HEK293 (cell line): ENCODE results near the gene MYO1F.
A peak's percentile ranks its signal among the peaks of the same experiment; 100 is the strongest.

ENCODE experiments used
- BCL11A ChIP-seq: fragments of 450-650 bp; formaldehyde crosslinking; IDR thresholded peaks from 2 replicates; pipeline ENCODE4 v1.5.1; 2016; ENCODE audit warnings: low read depth, missing biosample characterization, missing genetic modification characterization
- SP7 ChIP-seq: fragments of 450-650 bp; formaldehyde crosslinking; IDR thresholded peaks from 2 replicates; pipeline ENCODE4 v1.5.1; 2016; ENCODE audit warnings: missing biosample characterization, missing genetic modification characterization
- TSHZ1 ChIP-seq: fragments of 450-650 bp; formaldehyde crosslinking; IDR thresholded peaks from 2 replicates; pipeline ENCODE4 v1.5.1; 2016; ENCODE audit warnings: missing biosample characterization, missing genetic modification characterization, borderline replicate concordance
- YY2 ChIP-seq: fragments of 450-650 bp; formaldehyde crosslinking; IDR thresholded peaks from 2 replicates; pipeline ENCODE4 v1.5.1; 2016; ENCODE audit warnings: missing biosample characterization, missing genetic modification characterization
- ZBTB1 ChIP-seq: fragments of 450-650 bp; formaldehyde crosslinking; IDR thresholded peaks from 2 replicates; pipeline ENCODE4 v1.5.1; 2016; ENCODE audit warnings: missing biosample characterization, missing genetic modification characterization
- ZFP41 ChIP-seq: fragments of 450-650 bp; formaldehyde crosslinking; IDR thresholded peaks from 2 replicates; pipeline ENCODE4 v1.5.1; 2016; ENCODE audit warnings: missing biosample characterization, missing genetic modification characterization, borderline replicate concordance
- ZFP69B ChIP-seq: fragments of 450-650 bp; formaldehyde crosslinking; IDR thresholded peaks from 2 replicates; pipeline ENCODE4 v1.5.1; 2016; ENCODE audit warnings: missing biosample characterization, missing genetic modification characterization
- ZNF140 ChIP-seq: fragments of 450-650 bp; formaldehyde crosslinking; IDR thresholded peaks from 2 replicates; pipeline ENCODE4 v1.5.1; 2016; ENCODE audit warnings: missing biosample characterization, missing genetic modification characterization
- ZNF155 ChIP-seq: fragments of 450-650 bp; formaldehyde crosslinking; IDR thresholded peaks from 2 replicates; pipeline ENCODE4 v1.5.1; 2016; ENCODE audit warnings: missing biosample characterization, missing genetic modification characterization
- ZNF211 ChIP-seq: fragments of 450-650 bp; formaldehyde crosslinking; IDR thresholded peaks from 2 replicates; pipeline ENCODE4 v1.5.1; 2016; ENCODE audit warnings: low read depth, missing biosample characterization, missing genetic modification characterization
- ZNF24 ChIP-seq: fragments of 450-650 bp; formaldehyde crosslinking; IDR thresholded peaks from 2 replicates; pipeline ENCODE4 v1.5.1; 2016; ENCODE audit warnings: missing biosample characterization, missing genetic modification characterization
- ZNF248 ChIP-seq: fragments of 450-650 bp; formaldehyde crosslinking; IDR thresholded peaks from 2 replicates; pipeline ENCODE4 v1.5.1; 2017; ENCODE audit warnings: missing biosample characterization, missing genetic modification characterization
- ZNF302 ChIP-seq: fragments of 450-650 bp; formaldehyde crosslinking; IDR thresholded peaks from 2 replicates; pipeline ENCODE4 v1.5.1; 2016; ENCODE audit warnings: missing biosample characterization, missing genetic modification characterization, low read depth
- ZNF426 ChIP-seq: fragments of 450-650 bp; formaldehyde crosslinking; IDR thresholded peaks from 2 replicates; pipeline ENCODE4 v1.5.1; 2017; ENCODE audit warnings: missing biosample characterization, missing genetic modification characterization, mild to moderate bottlenecking, inconsistent platforms, moderate library complexity
- ZNF529 ChIP-seq: fragments of 450-650 bp; formaldehyde crosslinking; IDR thresholded peaks from 2 replicates; pipeline ENCODE4 v1.5.1; 2017; ENCODE audit warnings: missing genetic modification characterization, missing biosample characterization; ENCODE audit not compliant: insufficient replicate concordance
- ZNF530 ChIP-seq: fragments of 450-650 bp; formaldehyde crosslinking; IDR thresholded peaks from 2 replicates; pipeline ENCODE4 v1.5.1; 2016; ENCODE audit warnings: low read depth, missing biosample characterization, missing genetic modification characterization
- ZNF580 ChIP-seq: fragments of 450-650 bp; formaldehyde crosslinking; IDR thresholded peaks from 2 replicates; pipeline ENCODE4 v1.5.1; 2016; ENCODE audit warnings: missing biosample characterization, missing genetic modification characterization
- ZNF600 ChIP-seq: fragments of 450-650 bp; formaldehyde crosslinking; IDR thresholded peaks from 2 replicates; pipeline ENCODE4 v1.5.1; 2016; ENCODE audit warnings: missing biosample characterization, missing genetic modification characterization
- ZNF624 ChIP-seq: fragments of 450-650 bp; formaldehyde crosslinking; IDR thresholded peaks from 2 replicates; pipeline ENCODE4 v1.5.1; 2017; ENCODE audit warnings: missing biosample characterization, missing genetic modification characterization
- ZNF785 ChIP-seq: fragments of 450-650 bp; formaldehyde crosslinking; IDR thresholded peaks from 2 replicates; pipeline ENCODE4 v1.5.1; 2016; ENCODE audit warnings: missing biosample characterization, missing genetic modification characterization
- ZNF843 ChIP-seq: fragments of 450-650 bp; formaldehyde crosslinking; IDR thresholded peaks from 2 replicates; pipeline ENCODE4 v1.5.1; 2016; ENCODE audit warnings: missing biosample characterization, missing genetic modification characterization
- ZSCAN4 ChIP-seq: fragments of 450-650 bp; formaldehyde crosslinking; IDR thresholded peaks from 2 replicates; pipeline ENCODE4 v1.5.1; 2017; ENCODE audit warnings: missing biosample characterization, missing genetic modification characterization
- TF ChIP-seq, protein P1 (sequence below): fragments of 450-650 bp; IDR thresholded peaks from 2 replicates; pipeline ENCODE4 v1.5.1; 2018; ENCODE audit warnings: missing biosample characterization, missing genetic modification characterization
- TF ChIP-seq, protein P2 (sequence below): fragments of 450-650 bp; formaldehyde crosslinking; IDR thresholded peaks from 2 replicates; pipeline ENCODE4 v1.5.1; 2016; ENCODE audit warnings: missing biosample characterization, missing genetic modification characterization
- TF ChIP-seq, protein P3 (sequence below): fragments of 450-650 bp; formaldehyde crosslinking; conservative IDR thresholded peaks from 2 replicates; pipeline ENCODE4 v1.5.1; 2016; ENCODE audit warnings: low read depth, missing biosample characterization, missing genetic modification characterization
- TF ChIP-seq, protein P4 (sequence below): fragments of 450-650 bp; formaldehyde crosslinking; IDR thresholded peaks from 2 replicates; pipeline ENCODE4 v1.5.1; 2016; ENCODE audit warnings: missing biosample characterization, missing genetic modification characterization

MYO1F gene

DNA sequence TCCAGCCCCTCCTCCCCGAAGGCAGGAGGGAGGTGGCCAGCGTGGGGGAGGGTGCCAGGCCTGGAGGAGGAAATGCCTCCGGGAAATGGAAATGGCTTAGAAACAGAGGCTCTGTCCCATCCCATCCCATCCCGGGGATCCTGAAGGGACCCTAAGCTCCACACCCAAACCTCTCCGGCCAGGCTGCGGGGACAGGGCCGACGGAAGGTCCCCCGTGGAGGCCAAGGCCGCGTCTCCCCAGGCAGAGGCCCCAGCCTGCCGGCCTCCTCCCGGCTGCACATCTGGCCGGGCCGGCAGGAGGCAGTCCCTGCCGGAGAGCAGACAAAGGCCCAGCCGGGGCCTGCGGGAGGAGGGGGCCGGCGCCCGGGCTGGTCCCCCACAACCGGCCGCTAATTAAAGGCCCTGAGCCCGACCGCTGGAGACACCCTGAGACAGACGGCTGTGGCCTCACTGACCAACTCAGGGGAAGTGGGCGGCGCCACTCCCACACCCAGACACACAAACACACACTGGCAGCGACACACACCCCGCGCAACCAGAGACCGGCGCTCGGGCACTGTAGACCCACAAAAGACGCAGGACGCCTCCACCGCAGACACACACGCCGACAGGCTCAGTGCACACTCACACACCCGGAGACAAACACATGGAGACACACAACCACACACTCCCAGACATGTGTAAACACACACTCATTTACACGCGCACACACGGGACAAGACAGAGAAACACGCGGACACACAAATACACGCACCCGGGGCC lies 32.2 kb upstream of the MYO1F start (continued):
- TF ChIP-seq ZNF211 (tag by site-specific recombination) = no peak
- no peak for TF ChIP-seq ZNF302 (tag by site-specific recombination)
- TF ChIP-seq ZBTB1 = no peak
- TF ChIP-seq ZNF600 = peak; percentile 3
- TF ChIP-seq ZNF529 (tag by site-specific recombination) = no peak
- no peak for TF ChIP-seq ZNF785
- TF ChIP-seq, protein P1, sequence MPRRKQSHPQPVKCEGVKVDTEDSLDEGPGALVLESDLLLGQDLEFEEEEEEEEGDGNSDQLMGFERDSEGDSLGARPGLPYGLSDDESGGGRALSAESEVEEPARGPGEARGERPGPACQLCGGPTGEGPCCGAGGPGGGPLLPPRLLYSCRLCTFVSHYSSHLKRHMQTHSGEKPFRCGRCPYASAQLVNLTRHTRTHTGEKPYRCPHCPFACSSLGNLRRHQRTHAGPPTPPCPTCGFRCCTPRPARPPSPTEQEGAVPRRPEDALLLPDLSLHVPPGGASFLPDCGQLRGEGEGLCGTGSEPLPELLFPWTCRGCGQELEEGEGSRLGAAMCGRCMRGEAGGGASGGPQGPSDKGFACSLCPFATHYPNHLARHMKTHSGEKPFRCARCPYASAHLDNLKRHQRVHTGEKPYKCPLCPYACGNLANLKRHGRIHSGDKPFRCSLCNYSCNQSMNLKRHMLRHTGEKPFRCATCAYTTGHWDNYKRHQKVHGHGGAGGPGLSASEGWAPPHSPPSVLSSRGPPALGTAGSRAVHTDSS (tag by site-specific recombination) = no peak
- TF ChIP-seq, protein P2, sequence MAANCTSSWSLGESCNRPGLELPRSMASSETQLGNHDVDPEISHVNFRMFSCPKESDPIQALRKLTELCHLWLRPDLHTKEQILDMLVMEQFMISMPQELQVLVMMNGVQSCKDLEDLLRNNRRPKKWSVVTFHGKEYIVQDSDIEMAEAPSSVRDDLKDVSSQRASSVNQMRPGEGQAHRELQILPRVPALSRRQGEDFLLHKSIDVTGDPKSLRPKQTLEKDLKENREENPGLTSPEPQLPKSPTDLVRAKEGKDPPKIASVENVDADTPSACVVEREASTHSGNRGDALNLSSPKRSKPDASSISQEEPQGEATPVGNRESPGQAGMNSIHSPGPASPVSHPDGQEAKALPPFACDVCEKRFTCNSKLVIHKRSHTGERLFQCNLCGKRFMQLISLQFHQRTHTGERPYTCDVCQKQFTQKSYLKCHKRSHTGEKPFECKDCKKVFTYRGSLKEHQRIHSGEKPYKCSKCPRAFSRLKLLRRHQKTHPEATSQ = no peak; the same call in 1 of the 2 replicates
- TF ChIP-seq ZNF140 = no peak
- TF ChIP-seq BCL11A (tag by site-specific recombination) = no peak
- no peak for TF ChIP-seq ZNF155
- no peak for TF ChIP-seq ZNF248 (tag by site-specific recombination)
- TF ChIP-seq, protein P3, sequence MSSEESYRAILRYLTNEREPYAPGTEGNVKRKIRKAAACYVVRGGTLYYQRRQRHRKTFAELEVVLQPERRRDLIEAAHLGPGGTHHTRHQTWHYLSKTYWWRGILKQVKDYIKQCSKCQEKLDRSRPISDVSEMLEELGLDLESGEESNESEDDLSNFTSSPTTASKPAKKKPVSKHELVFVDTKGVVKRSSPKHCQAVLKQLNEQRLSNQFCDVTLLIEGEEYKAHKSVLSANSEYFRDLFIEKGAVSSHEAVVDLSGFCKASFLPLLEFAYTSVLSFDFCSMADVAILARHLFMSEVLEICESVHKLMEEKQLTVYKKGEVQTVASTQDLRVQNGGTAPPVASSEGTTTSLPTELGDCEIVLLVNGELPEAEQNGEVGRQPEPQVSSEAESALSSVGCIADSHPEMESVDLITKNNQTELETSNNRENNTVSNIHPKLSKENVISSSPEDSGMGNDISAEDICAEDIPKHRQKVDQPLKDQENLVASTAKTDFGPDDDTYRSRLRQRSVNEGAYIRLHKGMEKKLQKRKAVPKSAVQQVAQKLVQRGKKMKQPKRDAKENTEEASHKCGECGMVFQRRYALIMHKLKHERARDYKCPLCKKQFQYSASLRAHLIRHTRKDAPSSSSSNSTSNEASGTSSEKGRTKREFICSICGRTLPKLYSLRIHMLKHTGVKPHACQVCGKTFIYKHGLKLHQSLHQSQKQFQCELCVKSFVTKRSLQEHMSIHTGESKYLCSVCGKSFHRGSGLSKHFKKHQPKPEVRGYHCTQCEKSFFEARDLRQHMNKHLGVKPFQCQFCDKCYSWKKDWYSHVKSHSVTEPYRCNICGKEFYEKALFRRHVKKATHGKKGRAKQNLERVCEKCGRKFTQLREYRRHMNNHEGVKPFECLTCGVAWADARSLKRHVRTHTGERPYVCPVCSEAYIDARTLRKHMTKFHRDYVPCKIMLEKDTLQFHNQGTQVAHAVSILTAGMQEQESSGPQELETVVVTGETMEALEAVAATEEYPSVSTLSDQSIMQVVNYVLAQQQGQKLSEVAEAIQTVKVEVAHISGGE = no peak
- no peak for TF ChIP-seq ZFP41 (tag by site-specific recombination)
- TF ChIP-seq, protein P4, sequence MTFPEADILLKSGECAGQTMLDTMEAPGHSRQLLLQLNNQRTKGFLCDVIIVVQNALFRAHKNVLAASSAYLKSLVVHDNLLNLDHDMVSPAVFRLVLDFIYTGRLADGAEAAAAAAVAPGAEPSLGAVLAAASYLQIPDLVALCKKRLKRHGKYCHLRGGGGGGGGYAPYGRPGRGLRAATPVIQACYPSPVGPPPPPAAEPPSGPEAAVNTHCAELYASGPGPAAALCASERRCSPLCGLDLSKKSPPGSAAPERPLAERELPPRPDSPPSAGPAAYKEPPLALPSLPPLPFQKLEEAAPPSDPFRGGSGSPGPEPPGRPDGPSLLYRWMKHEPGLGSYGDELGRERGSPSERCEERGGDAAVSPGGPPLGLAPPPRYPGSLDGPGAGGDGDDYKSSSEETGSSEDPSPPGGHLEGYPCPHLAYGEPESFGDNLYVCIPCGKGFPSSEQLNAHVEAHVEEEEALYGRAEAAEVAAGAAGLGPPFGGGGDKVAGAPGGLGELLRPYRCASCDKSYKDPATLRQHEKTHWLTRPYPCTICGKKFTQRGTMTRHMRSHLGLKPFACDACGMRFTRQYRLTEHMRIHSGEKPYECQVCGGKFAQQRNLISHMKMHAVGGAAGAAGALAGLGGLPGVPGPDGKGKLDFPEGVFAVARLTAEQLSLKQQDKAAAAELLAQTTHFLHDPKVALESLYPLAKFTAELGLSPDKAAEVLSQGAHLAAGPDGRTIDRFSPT = peak; percentile 44; the same call in 1 of the 2 replicates
- no peak for TF ChIP-seq ZNF624
- no peak for TF ChIP-seq ZNF426 (tag by site-specific recombination)
- TF ChIP-seq TSHZ1 = no peak
- TF ChIP-seq ZNF530 (tag by site-specific recombination) = no peak
- no peak for TF ChIP-seq ZNF24 (tag by site-specific recombination)
- TF ChIP-seq YY2 (tag by site-specific recombination) = no peak
- no peak for TF ChIP-seq SP7 (tag by site-specific recombination)
- TF ChIP-seq ZSCAN4 (tag by site-specific recombination) = no peak
- no peak for TF ChIP-seq ZNF843
- no peak for TF ChIP-seq ZNF580 (tag by site-specific recombination)
- TF ChIP-seq ZFP69B (tag by site-specific recombination) = 0 out of 2 replicates have a peak, but pooled peaks have one; percentile 16
